ENCODE measurements around the gene WWOX. TPM values are rescaled to one million over a fixed set of nuclear protein-coding genes. Genes with fewer than 3 reads are reported as not detected.

WWOX gene
- total RNA-seq, 1 experiment from 2014 or later, result 28.3 TPM

GRCh38 chr16:78866521-78866920 lies 767.1 kb downstream of the WWOX start:
- ChIA-PET POLR2A (ENCODE audit: unreplicated experiment) (no interaction called here), CTCF (no interaction called here)
- H2AFZ ChIP-seq (ENCODE audit: low read length), result no peak overlapping the region
- H3K9me2 ChIP-seq (replicated peaks; ENCODE audit: low read length), result no peaks in the 10 kb centered on the region
- TF ChIP-seq, protein P1, sequence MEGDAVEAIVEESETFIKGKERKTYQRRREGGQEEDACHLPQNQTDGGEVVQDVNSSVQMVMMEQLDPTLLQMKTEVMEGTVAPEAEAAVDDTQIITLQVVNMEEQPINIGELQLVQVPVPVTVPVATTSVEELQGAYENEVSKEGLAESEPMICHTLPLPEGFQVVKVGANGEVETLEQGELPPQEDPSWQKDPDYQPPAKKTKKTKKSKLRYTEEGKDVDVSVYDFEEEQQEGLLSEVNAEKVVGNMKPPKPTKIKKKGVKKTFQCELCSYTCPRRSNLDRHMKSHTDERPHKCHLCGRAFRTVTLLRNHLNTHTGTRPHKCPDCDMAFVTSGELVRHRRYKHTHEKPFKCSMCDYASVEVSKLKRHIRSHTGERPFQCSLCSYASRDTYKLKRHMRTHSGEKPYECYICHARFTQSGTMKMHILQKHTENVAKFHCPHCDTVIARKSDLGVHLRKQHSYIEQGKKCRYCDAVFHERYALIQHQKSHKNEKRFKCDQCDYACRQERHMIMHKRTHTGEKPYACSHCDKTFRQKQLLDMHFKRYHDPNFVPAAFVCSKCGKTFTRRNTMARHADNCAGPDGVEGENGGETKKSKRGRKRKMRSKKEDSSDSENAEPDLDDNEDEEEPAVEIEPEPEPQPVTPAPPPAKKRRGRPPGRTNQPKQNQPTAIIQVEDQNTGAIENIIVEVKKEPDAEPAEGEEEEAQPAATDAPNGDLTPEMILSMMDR (conservative IDR thresholded peaks at IDR 0.05; ENCODE audit: low read depth, low read length), result no peak
- TF ChIP-seq EZH2 (IDR thresholded peaks at IDR 0.05; ENCODE audit: low read length, unreplicated experiment), result no peak
- no peak for TF ChIP-seq EZH2phosphoT487 (IDR thresholded peaks at IDR 0.05; ENCODE audit: borderline replicate concordance, low read length)
- H3K36me3 ChIP-seq (ENCODE audit: low read depth, low read length), result no peaks in the 10 kb centered on the region
- ATAC-seq, result no peak
- no peaks in the 10 kb centered on the region for H3K27me3 ChIP-seq (ENCODE audit: low read length)
- H3K4me2 ChIP-seq (ENCODE audit: low read length), result no peak overlapping the region
- H4K20me1 ChIP-seq (ENCODE audit: low read length), result no peaks in the 10 kb centered on the region
- DNase-seq, result no peak
- no peaks in the 10 kb centered on the region for H3K79me2 ChIP-seq (ENCODE audit: low read length)
- intact Hi-C loops (cut with micrococcal nuclease), result no loop called here
- no peak overlapping the region for H3K27ac ChIP-seq (ENCODE audit: low read length)
- H3K9me3 ChIP-seq (ENCODE audit: low read length), result no peaks in the 10 kb centered on the region
- H3K9ac ChIP-seq (ENCODE audit: low read length), result no peak overlapping the region
- H3K4me3 ChIP-seq (ENCODE audit: low read length), result no peak overlapping the region
- H3F3A ChIP-seq (ENCODE audit: low read length, unreplicated experiment), result no peaks in the 10 kb centered on the region
- H3K4me1 ChIP-seq (ENCODE audit: insufficient read depth, low read length), result no peaks in the 10 kb centered on the region
- no TSS peak for BruUV-seq (replicated peaks)

- no peaks in the 10 kb centered on the region for H3F3A ChIP-seq (ENCODE audit: low read length, unreplicated experiment)
- H4K20me1 ChIP-seq (ENCODE audit: low read length), result no peaks in the 10 kb centered on the region
- POLR2A ChIA-PET (ENCODE audit: unreplicated experiment), result no interaction called here
- DNase-seq (no peak), ATAC-seq (no peak)
- TF ChIP-seq, protein P1 (conservative IDR thresholded peaks at IDR 0.05; ENCODE audit: low read depth, low read length), result no peak
- no peak for TF ChIP-seq EZH2 (IDR thresholded peaks at IDR 0.05; ENCODE audit: low read length, unreplicated experiment)
- TF ChIP-seq EZH2phosphoT487 (IDR thresholded peaks at IDR 0.05; ENCODE audit: borderline replicate concordance, low read length), result no peak
- intact Hi-C loops (cut with micrococcal nuclease), result no loop called here
- no peak overlapping the region for H2AFZ ChIP-seq (ENCODE audit: low read length)
- H3K4me1 ChIP-seq (ENCODE audit: insufficient read depth, low read length), result no peaks in the 10 kb centered on the region
- BruUV-seq (replicated peaks), result no TSS peak
- H3K27ac ChIP-seq (ENCODE audit: low read length), result no peak overlapping the region
- no peaks in the 10 kb centered on the region for H3K27me3 ChIP-seq (ENCODE audit: low read length)
- H3K79me2 ChIP-seq (ENCODE audit: low read length), result no peaks in the 10 kb centered on the region
- H3K9ac ChIP-seq (ENCODE audit: low read length), result no peak overlapping the region
- H3K4me2 ChIP-seq (ENCODE audit: low read length), result no peak overlapping the region
- CTCF ChIA-PET, result no interaction called here
- no peaks in the 10 kb centered on the region for H3K9me3 ChIP-seq (ENCODE audit: low read length)
- H3K4me3 ChIP-seq (ENCODE audit: low read length), result no peak overlapping the region
- no peaks in the 10 kb centered on the region for H3K9me2 ChIP-seq (replicated peaks; ENCODE audit: low read length)
- no peaks in the 10 kb centered on the region for H3K36me3 ChIP-seq (ENCODE audit: low read depth, low read length)
Measured at GRCh38 chr16:78869492-78869891, 770.0 kb downstream of the WWOX start.

GRCh38 chr16:78871241-78871640 lies 771.8 kb downstream of the WWOX start:
- BruUV-seq (replicated peaks), result no TSS peak
- POLR2A ChIA-PET (ENCODE audit: unreplicated experiment), result no interaction called here

More at GRCh38 chr16:78871241-78871640, 771.8 kb downstream of the WWOX start:
- DNase-seq, result no peak
- TF ChIP-seq EZH2phosphoT487 (IDR thresholded peaks at IDR 0.05; ENCODE audit: borderline replicate concordance, low read length) (no peak), EZH2 (IDR thresholded peaks at IDR 0.05; ENCODE audit: low read length, unreplicated experiment) (no peak)
- TF ChIP-seq, protein P1 (conservative IDR thresholded peaks at IDR 0.05; ENCODE audit: low read depth, low read length), result no peak
- Histone ChIP-seq H2AFZ (ENCODE audit: low read length) (no peak overlapping the region), H3K4me3 (ENCODE audit: low read length) (no peak overlapping the region), H3F3A (ENCODE audit: low read length, unreplicated experiment) (no peaks in the 10 kb centered on the region), H3K27ac (ENCODE audit: low read length) (no peak overlapping the region), H3K9me2 (replicated peaks; ENCODE audit: low read length) (no peaks in the 10 kb centered on the region), H3K4me2 (ENCODE audit: low read length) (no peak overlapping the region), H4K20me1 (ENCODE audit: low read length) (no peaks in the 10 kb centered on the region), H3K27me3 (ENCODE audit: low read length) (no peaks in the 10 kb centered on the region), H3K9me3 (ENCODE audit: low read length) (no peaks in the 10 kb centered on the region), H3K36me3 (ENCODE audit: low read depth, low read length) (no peaks in the 10 kb centered on the region), H3K4me1 (ENCODE audit: insufficient read depth, low read length) (no peaks in the 10 kb centered on the region), H3K9ac (ENCODE audit: low read length) (no peak overlapping the region), H3K79me2 (ENCODE audit: low read length) (no peaks in the 10 kb centered on the region)
- intact Hi-C loops (cut with micrococcal nuclease), result no loop called here
- ATAC-seq, result no peak
- CTCF ChIA-PET, result no interaction called here
